Fibroblast of lung (primary cell): ENCODE measurements around the gene ZNF92.

Experiments
- CTCF ChIP-seq, 2 donors: IDR thresholded peaks in 1 of 2; conservative IDR thresholded peaks in 1 of 2; 1 replicate in 1 of 2; 2 replicates in 1 of 2; pipeline ENCODE4 v1.5.1; 2011 to 2012; ENCODE audit warnings: low read length in 2 of 2, control low read depth in 1 of 2, inconsistent platforms in 1 of 2, low read depth in 1 of 2, mild to moderate bottlenecking in 1 of 2
- EZH2 ChIP-seq: IDR thresholded peaks from 2 replicates; pipeline ENCODE4 v1.5.1; 2012; ENCODE audit warnings: low read length, control low read depth, mild to moderate bottlenecking; ENCODE audit errors: missing control alignments

DNA sequence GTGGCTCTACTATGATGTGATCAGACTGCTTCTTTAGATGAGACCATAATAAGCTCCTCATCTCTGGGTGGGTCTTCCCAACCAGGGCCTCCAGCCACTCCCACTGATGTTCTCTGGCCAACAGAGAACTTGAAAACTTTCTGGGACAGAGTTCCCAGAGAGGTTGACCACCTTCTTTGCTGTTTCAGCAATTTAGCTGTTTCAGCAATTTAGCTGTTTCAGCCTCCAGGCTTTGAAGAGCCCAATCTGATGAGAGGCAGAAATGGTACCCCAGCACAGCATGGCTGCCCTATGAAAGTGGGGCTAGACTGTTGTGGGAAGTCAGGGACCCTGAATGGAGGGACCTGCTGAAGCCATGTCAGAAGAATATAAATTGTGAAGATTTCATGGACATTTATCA is 49.0 kb downstream of the ZNF92 start:
- TF ChIP-seq EZH2 (no peak), CTCF (conservative IDR thresholded peaks at IDR 0.05 in 1 of 2, IDR thresholded peaks at IDR 0.05 in 1 of 2; ENCODE audit: low read depth in 1 of 2, low read length in 2 of 2) (no peak)
